ENCODE results near the gene PHACTR1.

DNA sequence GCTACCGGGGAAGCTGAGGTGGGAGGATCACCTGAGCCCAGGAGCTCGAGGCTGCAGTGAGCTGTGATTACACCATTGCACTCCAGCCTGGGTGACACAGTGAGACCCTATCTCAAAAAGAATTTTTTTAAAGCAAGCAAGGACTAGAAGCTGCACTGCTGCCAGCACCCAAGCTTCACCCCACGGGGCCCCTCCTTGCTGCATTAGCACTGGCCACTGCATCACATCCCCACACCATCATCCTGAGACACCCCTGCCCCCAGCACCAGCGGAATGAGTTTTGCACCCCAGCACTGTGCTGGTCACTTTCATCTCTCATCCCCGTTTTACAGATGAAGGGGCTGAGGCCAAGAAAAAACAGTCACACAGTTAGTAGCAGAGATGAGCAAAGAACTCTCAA lies 580.8 kb downstream of the PHACTR1 start:
- TF ChIP-seq CTCF (conservative IDR thresholded peaks at IDR 0.05; ENCODE audit: low read depth, low read length), result no peak
- no peak for TF ChIP-seq EZH2 (IDR thresholded peaks at IDR 0.05; ENCODE audit: borderline replicate concordance, low read depth, low read length, poor library complexity, severe bottlenecking)
